ENCODE data around the gene CFAP52.
"Not testable (repeated sequence)": the region's sequence is repeated elsewhere in the genome, so short reads cannot be mapped to it uniquely, and the experiment has no call there.

The CFAP52 gene

DNA sequence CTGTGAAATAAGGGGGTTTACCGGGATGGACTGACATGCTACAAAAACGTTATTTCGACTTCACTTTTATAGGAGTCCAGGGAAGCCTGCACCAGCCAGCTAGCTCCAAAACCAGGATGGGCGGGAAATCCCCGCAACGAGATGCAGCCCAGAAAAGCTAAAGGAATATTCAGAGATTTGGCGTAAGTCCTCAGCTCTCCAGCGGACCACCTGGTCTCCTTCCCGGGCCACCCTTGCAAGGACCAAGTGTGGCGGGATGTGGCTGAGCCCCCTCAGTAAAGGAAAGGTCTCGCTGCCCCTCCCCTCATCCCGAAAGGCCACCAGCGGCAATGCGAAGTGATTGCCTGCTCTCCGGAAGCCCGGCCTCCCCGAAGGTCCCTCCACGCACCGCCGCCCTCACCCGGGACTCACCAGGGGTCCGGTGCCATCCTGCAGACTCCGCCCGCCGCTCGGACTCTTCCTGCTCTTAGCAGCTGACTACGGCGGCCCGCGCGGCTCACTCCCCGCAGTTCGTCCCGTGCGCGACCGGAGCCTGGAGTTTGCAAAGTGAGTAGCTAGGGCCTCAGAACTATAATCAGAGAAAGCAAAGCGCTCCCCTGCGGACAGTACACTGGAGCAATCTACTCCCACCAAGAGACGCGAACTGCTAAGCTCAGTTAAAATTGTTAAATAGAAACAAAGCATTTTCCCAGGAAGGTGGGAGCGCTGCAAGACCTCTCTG, 901 bp upstream of the CFAP52 start, which contains the start of gene STX8:
Gene STX8, minus strand, starts transcription at position 440 of the 721 bp plus-strand sequence. Its CDS starts 12 bp downstream, at position 428.
- DNase-seq: peak; percentile 85

DNA sequence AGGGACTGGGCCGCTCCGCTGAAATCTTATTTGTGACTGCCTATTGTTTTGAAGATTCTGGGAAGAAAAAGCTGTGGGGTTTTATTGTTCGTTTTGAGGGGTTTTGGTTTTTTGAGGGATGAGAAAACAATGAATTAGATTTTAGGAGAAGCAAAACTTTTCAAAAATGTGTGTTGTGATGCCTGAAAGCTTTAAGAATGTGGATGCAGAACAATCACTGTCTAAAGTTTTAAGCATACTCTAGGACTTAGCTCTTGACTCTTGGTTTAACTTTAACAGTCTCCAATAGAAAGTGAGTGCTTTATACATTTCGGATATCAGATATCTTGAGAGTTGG, 899 bp downstream of the CFAP52 start:
- no peak for DNase-seq

DNA sequence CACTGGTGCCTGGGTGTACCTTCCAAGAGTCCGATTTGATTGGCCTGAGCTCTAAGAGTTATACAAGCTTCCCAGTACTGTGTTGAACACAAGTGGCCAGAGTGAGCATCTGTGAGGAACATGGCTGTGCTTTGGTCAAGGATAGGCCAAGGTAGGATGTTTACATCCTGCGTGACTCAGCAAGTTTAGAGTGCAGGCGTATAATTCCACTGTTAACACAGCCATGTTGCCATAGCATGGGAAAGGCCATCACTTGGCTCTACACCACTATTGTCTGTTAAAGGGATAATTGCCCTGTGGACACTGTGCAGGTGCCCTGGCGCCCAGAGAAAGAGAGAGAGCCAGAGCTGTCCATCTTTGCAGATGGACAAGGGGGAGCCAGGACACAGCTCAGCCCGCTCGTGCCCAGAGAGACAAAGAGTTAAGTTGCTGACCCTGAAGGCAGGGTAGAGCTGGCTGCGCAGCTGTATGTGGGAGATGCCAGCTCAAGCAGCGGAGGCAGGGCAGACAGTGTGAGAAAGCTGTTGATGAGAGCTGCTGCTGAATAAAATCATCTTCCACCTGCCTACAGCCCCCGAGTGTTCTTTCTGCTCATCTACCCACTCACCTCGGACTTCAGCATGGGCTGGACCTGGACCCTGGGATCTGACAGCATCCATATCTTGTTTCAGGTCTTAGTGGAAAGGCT, 11.7 kb downstream of the CFAP52 start:
- no peak for DNase-seq

DNA sequence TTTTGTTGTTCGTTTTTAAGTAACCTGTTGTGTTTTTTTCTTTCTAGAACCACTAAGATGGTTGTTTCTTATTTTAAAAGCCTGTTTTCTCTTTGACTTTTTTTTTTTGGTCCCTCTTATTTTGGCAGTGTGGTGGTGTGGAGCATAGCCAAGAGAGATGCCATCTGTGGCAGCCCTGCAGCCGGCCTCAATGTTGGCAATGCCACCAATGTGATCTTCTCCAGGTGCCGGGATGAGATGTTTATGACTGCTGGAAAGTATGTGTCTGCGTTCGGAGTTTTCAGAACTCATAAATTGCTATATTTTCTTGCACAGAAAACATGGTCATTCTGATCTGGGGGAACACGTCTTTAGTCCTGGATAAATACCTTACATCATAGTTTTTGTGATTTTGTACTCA, 17.6 kb downstream of the CFAP52 start:
- DNase-seq: no peak

DNA sequence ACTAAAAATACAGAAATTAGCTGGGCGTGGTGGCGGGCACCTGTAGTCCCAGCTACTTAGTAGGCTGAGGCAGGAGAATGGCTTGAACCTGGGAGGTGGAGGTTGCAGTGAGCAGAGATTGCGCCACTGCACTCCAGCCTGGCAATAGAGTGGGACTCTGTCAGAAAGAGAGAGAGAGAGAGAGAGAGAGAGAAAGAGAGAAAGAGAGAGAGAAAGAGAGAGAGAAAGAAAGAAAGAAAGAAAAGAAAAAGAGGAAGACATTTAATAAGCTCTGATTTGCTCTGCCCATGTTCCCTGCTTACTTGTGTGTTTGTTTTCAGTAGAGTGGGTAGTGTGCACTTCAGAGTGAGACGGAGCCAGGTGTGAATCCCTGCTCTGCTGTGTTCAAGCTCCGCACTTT, 21.2 kb downstream of the CFAP52 start:
- DNase-seq: not testable (repeated sequence)

DNA sequence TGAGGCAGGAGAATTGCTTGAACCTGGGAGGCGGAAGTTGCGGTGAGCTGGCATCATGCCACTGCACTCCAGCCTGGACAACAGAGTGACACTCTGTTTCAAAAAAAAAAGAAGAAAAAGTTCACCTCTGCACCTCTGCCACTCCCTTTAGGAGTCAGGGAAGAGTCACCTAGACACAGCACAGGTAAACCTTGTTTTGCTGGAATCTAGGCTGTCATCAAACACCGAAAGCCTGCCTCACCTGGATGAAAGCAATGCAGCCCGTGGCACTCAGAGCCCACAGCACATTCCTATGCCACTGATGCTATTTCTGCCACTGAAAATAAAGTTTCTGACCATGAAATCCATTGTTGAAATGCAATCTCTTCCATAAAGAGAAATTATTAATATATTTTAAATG, 22.2 kb downstream of the CFAP52 start:
- DNase-seq: no peak

DNA sequence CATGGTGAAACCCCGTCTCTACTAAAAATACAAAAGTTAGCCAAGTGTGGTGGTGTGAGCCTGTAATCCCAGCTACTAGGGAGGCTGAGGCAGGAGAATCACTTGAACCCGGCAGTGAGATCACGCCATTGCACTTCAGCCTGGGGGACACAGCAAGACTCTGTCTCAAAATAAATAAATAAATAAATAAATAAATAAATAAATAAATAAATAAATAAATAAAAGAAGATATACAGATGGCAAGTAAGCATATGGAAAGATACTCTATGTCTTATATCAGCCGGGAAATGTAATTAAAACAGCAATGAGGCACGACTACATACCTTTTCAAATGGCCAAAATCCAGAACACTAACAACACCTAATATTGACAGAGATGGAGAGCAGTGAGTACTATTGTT, 28.1 kb downstream of the CFAP52 start:
- not testable (repeated sequence) for DNase-seq

DNA sequence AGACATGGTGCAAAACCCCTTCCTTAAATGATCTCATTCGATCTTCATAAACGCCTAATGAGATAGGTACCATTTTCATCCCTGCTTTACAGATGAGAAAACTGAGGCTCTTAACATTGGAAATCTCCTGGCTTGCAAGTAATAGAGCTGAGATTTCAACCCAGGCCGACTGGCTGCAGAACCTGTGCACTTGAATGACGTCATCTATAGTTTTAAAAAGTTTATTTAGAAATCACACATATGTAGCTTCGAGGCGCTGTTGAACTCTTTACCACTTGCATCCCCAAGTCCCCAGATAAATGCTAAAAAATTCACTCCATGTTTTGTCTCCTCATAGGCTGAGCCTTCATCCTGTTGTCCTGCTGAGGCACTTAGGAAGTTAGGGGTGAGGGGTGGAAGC, 30.0 kb downstream of the CFAP52 start:
- no peak for DNase-seq

DNA sequence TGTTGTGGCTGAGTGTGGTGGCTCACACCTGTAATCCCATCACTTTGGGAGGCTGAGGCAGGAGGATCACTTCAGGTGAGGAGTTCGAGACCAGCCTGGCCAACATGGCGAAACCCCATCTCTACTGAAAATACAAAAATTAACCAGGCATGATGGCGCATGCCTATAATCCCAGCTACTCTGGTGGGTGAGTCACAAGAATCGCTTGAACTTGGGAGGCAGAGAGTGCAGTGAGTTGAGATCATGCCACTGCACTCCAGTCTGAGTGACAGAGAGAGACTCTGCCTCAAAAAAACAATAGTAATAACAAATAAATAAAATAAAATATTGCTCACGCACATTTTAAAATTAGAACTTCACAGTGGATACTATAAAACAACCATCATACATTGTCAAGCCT, 30.6 kb downstream of the CFAP52 start:
- DNase-seq: not testable (repeated sequence)

DNA sequence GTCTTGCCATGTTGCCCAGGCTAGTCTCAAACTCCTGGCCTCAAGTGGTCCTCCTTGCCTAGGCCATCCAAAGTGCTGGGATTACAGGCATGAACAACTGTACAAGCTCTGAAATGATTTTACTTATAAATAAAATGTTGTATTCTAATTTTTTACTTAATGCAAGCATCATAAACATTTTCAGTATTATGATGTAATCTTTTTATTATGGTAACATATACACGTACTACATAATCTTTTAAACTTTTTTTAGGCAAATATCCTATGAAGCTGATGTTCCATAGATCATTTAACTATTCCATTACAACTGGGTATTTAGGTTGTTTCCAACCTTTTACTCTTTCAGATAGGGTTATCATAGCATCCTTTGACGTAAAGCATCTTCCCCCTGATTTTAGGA, 35.1 kb downstream of the CFAP52 start:
- no peak for DNase-seq

DNA sequence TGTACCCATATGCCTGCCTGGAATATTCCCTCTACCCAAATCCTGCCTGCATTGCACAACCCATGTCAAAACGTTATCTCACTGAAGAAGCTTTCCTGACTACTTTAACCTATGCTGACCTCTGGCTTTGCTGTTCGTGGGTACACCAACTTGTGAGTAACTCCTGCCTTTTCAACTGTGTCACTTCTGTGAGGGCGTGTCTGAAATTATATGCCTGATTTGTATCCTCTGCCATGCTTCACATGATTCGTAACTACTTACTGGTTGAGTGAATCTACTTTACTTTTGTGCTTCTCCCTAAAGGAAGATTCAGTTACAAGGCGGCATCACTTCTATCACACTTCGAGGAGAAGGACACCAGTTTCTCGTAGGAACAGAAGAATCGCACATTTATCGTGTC, 35.6 kb downstream of the CFAP52 start:
- no peak for DNase-seq

DNA sequence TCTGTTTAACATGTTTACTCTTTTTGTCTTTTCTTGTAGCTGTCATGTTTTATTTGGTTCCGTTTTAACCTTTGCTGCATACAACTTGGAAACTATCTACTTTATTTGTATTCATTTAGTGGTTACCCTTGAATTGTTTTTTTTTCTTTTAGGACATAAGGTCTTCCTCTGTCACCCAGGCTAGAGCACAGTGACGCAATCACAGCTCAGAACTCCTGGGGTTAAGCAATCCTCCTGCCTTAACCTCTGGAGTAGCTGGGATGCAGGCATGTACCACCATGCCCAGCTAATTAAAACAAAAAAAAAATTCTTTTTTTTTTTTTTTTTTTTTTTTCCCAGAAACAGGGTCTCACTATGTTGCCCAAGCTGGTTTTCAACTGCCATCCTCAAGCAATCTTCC, 39.0 kb downstream of the CFAP52 start:
- no peak for DNase-seq

DNA sequence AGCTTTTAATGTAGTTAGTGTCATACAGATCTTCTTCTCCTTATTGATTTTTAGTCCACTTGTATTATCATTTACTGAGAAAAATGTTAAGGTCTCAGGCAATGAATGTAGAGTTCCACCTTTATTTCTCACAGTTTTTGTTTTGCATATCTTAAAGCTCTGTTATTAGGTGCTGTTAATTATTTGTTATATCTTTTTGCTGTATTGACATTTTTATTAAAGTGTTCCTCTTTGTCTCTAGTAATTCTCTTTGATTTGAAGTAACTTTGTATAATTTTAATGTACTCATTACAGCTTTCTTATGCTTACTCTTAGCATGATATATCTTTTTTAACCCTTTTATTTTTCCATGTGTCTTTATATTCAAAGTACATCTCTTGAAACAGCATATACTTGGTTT, 46.5 kb downstream of the CFAP52 start:
- no peak for DNase-seq

DNA sequence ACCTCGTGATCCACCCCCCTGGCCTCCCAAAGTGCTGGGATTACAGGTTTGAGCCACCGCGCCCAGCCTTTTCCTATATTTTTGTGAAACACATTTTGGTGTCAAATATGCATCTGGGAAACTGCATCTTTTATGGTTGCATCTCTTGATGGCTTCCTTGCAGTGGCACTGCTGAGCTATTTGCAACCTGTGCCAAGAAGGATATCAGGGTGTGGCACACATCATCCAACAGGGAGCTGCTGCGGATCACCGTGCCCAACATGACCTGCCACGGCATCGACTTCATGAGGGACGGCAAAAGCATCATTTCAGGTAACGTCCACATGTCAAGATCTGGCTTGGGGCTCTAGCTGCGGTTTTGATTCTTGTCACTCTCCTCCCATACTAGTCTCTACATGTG, 52.1 kb downstream of the CFAP52 start:
- no peak for DNase-seq

DNA sequence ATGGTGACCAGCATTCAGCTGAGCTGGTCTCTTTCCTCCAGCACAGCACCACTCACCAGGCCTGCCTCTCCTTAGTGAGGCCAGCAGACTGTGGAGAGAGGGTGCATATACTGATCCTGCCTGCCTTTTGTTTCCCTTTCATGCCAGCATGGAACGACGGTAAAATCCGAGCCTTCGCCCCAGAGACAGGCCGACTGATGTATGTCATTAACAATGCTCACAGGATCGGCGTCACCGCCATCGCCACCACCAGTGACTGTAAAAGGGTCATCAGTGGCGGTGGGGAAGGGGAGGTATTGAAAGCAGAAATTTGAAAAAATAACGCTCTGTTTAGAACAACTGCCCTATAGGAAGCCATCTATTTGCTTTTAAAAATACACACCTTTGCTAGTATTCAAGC, 56.3 kb downstream of the CFAP52 start:
- DNase-seq: no peak

DNA sequence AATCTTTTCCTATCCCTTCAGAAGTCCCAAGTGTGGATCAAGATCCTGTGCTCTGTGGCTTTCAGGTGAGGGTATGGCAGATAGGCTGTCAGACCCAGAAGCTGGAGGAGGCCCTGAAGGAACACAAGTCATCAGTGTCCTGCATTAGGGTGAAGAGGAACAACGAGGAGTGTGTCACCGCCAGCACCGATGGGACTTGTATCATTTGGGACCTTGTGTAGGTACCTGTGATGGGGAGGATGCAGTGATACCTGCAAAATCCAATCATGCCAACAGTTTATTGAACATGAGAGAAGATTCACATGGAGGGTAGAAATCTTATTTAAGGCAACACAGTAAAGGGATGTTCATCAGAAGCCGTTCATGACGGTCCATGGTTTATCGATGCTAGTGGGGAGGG, 58.9 kb downstream of the CFAP52 start:
- DNase-seq: no peak

DNA sequence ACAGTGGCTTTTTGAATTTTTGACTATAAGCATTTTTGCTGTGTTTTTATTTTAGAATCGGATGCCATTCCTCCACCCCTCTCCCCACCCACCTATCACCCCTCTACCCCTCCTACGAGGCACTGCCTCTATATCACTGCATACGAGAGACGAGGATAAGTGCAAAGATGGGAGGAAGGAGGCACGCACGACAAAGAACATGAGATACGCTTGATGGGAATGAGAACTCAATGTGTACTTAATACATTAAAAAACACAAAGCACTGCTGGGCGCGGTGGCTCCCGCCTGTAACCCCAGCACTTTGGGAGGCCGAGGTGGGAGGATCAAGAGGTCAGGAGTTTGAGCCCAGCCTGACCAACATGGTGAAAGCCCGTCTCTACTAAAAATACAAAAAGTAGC, 60.1 kb downstream of the CFAP52 start:
- no peak for DNase-seq

DNA sequence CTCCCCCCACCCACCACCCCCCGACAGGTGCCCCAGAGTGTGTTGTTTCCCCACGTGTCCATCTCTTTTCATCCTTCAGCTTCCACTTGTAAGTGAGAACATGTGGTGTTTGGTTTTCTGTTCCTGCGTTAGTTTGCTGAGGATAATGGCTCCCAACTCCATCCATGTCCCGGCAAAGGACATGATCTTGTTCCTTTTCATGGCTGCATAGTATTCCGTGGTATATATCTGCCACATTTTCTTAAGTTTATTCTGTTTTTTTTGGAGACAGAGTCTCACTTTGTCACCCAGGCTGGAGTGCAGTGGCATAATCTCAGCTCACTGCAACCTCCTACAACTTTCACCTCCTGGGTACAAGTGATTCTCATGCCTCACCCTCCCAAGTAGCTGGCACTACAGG, 63.9 kb downstream of the CFAP52 start:
- not testable (repeated sequence) for DNase-seq

DNA sequence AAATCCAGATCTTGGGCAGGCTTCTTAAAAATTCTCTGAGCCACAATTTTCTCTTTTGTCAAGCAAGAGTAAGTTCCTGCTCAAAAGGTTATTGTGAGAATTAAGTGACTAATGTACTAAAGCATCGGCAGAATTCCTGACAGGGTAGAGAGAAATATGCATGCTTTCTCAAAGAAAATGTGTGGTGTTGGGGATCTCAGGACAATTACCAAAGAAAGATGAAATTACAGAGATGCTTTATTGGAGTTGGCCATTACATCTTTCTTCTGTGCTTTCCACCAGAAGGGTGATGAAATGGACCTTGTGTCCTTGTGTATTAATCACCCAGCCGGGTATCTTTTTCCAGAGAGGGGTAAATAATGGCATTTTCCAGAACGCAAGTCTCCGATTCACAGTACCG, 67.2 kb downstream of the CFAP52 start:
- DNase-seq: no peak

DNA sequence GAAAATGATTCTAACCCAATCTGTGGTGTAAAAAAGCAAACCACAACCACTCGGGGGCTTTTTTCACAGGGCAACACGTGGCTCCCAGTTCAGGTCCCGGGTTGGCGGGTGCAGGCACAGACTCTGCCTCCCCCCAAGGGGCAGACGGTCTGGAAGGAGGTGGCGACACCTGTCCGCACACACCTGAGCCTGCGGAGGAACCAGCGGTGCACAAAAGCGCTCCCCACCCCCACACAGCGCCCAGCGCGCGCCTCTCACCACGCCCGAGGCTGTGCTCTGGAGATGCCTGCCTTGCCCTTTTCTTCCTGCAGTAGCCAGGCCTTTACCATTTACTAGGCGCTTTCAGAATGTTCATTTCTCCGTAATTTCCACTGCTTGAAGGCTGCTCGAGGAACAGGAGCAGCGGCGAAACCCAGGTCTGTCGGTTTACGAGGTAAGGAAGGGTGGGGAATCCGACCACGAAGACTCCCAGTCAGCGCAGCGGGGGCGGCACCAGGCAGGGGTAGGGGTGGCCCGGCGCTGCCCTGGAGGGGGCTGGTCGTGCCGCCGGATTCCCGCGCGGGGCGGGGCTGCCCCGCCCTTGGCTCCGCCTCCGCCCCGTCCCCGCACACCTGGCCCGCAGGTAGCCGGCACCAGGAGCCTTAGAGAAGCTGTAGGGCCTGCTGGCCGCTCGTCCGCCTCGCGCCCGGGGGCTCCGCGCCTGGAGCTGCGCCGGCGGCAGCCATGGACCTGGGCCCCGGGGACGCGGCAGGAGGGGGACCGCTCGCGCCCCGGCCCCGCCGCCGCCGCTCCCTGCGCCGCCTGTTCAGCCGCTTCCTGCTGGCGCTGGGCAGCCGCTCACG, 68.7 kb downstream of the CFAP52 start, which contains the start of gene USP43:
Gene USP43, plus strand, starts transcription at position 608 of the 842 bp plus-strand sequence. Its CDS starts 116 bp downstream, at position 724.
- DNase-seq: peak; percentile 78

DNA sequence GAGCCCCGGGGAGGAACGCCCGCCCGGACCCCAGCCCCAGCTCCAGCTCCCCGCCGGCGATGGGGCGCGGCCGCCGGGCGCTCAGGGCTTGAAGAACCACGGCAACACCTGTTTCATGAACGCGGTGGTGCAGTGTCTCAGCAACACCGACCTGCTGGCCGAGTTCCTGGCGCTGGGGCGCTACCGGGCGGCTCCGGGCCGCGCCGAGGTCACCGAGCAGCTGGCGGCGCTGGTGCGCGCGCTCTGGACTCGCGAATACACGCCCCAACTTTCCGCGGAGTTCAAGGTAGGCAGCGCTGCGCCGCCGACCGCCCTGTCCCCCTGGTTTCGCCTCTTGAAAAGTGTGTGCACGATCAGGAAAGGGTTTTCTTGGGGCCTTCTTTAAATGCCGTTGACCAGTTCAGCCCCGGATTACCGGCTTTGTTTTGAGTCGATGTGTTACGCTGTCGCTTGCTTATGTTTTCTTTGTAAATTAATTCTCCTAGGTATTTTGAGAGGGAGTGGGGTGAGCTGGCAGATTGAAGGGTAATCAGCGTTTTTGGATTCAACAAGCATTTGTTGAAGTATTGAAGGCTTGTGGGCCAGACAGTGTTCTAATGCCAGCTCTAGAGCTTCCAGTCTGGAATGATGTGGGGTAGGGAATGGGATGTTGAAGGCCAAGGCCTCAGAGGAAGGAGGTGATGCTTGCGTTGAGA, 69.6 kb downstream of the CFAP52 start:
- peak; percentile 66 for DNase-seq

DNA sequence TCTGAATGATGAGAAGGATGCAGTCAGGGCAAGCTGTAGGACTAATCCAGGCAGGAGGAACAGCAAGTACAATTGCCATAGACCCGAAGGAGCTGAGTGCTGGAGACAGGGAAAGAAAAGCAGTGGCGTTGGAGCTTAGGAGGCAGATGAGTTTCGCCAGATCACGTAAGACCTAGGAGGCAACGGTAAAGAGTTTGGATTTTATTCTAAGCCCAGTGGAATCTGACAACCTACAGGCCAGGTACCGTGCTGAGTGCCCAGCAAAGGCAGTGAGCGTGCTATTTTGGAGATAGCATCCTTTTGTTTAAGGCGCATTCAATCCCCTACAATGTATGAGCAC, 70.1 kb downstream of the CFAP52 start:
- no peak for DNase-seq

DNA sequence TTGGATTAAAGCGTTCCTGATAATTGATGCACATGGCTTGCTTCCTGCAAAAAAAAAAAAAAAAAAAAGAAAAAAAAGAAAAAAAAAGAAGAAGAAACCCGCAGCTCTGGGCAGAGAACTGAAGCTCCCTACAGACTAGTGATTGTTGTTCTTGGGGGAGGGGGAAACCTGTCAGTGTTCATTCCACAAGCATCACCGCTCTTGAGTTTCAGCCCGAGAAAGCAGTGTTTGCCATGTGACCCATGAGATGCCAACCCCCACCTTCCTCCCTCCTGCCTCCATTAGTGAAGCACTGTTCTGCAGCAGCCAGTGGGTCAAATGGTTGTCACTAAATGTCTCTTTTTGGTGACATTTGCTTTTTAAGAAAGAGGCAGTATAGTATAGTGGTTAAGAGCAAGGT, 70.6 kb downstream of the CFAP52 start:
- DNase-seq: no peak
